Stimulated activated CD8-positive, alpha-beta memory T cell treated with anti-CD3 and anti-CD28 coated beads, Interleukin-7, amount 100 ng/mL, for 4 hours (primary cell): ENCODE measurements around the gene GGA3.

Source experiments
- DNase-seq, 2 donors: peaks; one replicate each; pipeline ENCODE4 v3.0.0-alpha.2; 2020; ENCODE audit warnings: low read depth in 2 of 2

Gene GGA3

DNA sequence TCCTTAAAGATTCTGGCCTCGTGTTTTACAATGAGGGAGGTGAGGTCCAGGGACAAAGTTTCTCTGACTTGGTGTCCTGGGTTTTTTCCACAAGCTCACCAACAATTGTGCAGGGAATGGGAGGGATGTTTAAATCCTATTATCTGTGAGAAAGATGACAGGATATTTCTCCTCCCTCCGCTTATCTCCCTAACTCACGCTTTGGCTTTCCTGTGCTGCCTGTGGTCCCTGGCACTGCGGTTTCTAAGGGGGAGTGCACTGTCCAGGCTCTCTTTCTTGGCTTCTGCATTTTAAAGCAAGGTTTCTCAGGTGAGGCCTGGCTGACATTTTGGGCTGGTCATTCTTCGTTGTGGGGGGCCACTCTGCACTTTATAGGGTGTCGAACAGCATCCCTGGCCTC, 16.4 kb downstream of the GGA3 start:
- no peak for DNase-seq

GRCh38 chr17:75244133-75244866, 17.1 kb downstream of the GGA3 start:
- no peak for DNase-seq

DNA sequence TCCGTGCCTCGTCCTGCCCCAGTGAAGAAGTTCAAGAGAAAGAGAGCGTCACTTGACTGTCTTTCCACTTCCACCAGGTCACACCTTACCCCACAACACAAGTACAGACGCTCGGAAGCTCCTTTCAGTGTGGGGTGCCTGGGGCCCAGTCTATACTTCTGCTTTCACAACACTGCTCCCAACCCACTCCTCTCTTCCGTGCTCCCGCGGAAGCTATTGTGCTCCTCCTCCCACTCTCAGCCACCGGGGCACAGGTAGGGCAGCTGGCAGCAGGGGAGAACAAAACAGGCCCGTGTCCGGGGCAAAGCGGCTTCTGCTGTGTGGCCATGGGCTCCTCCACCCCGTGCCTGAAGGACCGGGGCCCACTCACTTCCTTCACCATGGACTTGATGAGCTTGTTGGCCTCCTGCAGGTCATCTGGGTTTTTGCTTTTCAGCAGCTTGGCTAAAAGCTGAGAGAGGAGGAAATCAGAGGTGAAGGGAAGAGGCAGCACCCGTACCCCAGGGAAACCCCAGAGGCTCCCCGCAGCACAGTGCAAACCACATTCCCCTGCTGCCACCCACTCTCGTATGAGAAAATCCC, 18.9 kb downstream of the GGA3 start:
- peak in 1 of 2 donors; percentile 8 for DNase-seq

DNA sequence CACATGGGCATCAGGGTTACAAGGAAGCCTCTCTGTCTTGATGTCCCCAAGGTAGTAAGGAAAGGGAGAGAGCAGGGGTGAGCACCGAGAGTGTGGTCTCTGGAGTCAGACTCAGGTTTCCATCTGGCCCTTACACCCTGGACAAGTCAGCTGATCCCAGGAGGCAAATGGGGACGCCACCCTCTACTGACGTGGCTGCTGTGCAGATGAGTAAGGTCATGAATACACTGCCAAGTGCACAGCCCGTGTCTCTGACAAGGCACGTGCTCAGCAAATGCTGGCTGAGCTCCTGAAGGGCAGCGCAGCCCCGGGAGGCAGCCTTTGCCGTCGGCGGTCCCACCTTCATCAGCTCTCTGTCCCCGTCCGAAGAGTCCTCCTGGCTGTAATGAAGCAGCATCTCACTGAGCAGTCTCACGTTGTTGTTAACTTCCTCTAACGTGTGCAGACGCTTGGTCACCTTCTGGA, 19.4 kb downstream of the GGA3 start:
- DNase-seq = no peak

DNA sequence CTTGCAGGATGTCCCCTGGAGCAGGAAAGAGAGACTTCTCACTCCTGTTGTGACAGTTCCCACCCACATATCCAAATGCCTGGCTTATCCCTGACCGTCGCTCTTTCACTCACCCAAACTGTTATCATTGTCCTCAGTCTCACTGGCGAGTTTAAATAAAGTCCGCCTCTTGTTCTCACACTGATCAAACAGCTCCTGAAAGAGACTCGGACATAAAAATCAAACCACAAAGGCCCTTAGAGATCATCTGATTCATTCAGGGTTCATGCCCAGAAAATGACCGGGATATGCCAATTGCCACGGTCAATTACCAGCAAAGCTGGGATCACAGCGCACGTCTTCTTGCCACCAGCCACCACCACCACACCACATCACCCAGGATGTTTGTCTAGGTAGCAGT, 19.9 kb downstream of the GGA3 start:
- DNase-seq = no peak

GRCh38 chr17:75241143-75241430, 20.3 kb downstream of the GGA3 start:
- DNase-seq = no peak

- peak in 1 of 2 donors; percentile 12 for DNase-seq
Measured at GRCh38 chr17:75240394-75241142, 20.8 kb downstream of the GGA3 start.

DNA sequence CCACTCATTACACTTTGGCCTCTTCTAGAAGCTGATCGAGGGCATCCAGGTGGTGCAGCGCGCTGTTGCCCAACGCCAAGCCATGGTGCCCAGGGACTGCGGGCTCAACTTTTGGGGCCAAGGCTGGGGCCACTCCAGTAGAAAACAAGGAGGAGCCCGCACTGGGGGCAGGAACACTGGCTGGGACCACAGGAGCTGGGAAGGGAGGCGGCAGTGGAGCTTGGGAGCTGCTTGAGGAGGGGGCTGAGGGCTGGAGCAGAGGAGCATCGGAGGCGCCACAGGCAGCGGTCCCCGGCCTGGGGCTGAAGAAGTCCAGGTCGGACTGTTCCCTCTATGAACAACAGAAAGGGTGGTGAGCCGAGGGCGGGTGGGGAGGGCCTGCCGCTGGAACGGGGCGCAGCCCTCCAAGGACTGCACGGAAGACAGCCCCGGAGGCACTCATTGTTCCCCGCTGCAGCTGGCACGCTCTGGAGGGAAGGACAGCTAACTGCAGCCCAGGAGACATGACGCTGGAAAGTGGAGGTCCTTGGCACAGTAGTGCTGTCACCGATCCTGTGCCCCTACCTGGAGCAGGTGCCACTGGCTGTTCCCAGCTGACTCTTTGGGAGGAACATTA, 21.5 kb downstream of the GGA3 start:
- no peak for DNase-seq

GRCh38 chr17:75239214-75239613, 22.2 kb downstream of the GGA3 start:
- DNase-seq = no peak

- peak; percentile 38 to 48 for DNase-seq
Measured at GRCh38 chr17:75238684-75239191, 22.7 kb downstream of the GGA3 start.

GRCh38 chr17:75238020-75238580, 23.3 kb downstream of the GGA3 start:
- DNase-seq = no peak

GRCh38 chr17:75237100-75238014, 24.0 kb downstream of the GGA3 start:
- DNase-seq = no peak

DNA sequence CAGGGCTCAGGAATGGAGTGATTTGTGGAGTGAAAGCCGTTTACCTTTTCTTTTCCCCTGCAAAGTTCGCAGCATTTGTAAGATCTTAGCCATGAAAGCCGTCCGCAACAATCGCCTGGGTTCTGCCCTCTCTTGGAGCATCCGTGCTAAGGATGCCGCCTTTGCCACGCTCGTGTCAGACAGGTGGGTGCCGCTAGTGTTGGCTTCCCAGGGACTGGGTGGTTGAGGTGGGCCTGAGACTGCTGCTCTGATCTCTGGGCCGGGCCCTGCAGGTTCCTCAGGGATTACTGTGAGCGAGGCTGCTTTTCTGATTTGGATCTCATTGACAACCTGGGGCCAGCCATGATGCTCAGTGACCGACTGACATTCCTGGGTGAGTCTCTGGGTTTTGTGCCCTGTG, 28.6 kb downstream of the GGA3 start:
- DNase-seq = no peak

- DNase-seq = no peak
Measured at GRCh38 chr17:75231741-75232464, 29.5 kb downstream of the GGA3 start.

DNA sequence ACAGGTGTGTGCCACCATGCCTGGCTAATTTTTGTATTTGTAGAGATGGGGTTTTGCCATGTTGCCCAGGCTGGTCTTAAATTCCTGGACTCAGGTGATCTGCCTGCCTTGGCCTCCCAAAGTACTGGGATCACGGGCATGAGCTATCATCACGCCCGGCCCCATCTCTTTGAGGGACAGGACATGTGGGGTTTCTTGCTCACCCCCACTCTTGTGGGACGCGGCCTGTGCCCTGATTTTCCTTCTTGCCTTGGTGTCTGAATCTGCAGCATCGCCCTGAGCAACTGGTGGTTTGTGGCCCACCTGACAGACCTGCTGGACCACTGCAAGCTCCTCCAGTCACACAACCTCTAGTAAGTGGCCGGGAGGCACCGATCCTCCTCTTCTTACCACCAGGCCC, 30.3 kb downstream of the GGA3 start:
- no peak for DNase-seq

GRCh38 chr17:75228847-75229246, 32.6 kb downstream of the GGA3 start:
- no peak for DNase-seq

DNA sequence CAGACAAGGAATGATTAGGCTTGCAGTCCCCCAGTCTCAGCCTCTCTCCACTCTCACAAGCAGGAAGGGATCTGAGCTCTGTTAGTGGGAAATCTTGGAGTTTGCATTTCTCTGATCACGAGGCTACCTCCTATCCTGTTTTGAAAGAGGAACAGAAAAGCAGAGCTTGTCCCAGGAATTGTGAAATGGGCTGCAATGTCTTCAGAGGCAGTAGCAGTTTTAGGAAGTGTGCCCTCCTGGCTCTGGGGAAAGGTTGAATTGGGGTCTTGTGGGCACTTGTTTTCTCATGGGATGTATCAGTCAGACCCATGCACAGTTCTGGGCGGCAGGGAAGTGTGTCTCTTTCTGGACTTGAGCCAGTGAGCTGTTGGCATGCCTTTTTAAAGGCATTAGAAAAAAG, 33.1 kb downstream of the GGA3 start:
- DNase-seq = no peak

DNA sequence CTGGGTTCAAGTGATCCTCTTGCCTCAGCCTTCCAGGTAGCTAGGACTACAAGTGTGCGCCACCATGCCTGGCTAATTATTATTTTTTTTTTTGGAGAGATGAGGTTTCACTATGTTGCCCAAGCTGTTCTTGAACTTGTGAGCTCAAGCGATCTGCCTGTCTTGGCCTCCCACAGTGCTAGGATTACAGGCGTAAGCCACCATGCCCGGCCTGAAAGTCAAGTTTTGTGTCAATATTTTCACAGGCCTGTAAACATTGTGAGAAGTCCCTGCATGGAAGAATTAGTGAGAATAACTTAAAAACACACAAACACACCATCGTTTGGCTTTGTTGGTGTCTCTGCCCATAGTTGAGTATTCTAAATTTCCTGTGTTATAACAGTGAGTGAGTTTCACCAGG, 33.7 kb downstream of the GGA3 start:
- no peak for DNase-seq

DNA sequence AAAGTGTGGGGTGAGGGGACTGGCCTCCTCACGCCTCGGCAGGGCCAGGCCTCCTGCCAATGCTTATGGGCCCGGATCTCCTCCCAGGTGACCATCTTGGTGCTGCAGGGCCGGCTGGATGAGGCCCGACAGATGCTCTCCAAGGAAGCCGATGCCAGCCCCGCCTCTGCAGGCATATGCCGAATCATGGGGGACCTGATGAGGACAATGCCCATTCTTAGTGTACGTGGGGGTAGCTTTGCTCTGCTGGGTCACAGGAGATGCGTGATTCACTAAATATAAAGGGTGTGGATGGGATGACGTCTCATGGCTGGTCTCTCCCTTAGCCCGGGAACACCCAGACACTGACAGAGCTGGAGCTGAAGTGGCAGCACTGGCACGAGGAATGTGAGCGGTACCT, 36.4 kb downstream of the GGA3 start:
- DNase-seq = no peak

DNA sequence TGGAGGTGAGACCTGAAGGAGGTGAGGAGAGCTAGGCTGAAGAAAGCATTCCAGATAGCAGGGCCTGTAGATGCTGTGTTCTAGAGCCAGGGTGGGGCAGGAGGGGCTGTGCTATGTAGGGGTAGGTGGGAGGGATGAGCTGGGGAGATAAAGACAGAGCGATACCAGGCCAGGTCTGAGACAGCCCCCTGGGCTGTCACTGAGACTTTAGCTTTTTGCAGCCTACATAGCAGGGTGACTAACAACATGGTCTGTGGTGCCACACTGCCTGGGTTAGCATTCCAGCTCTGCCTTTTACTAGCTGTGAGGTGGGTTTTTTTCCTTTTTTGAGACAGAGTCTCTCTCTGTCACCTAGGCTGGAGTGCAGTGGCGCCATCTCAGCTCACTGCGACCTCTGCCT, 41.6 kb downstream of the GGA3 start:
- DNase-seq = no peak
